H1 (cell line): ENCODE data around the gene DCTPP1. TPM values are rescaled to one million over a fixed set of nuclear protein-coding genes. Genes with fewer than 3 reads are reported as not detected.
A peak's percentile ranks its signal among the peaks of the same experiment; 100 is the strongest.

Source experiments
- CEBPB ChIP-seq: IDR thresholded peaks from 2 replicates; pipeline ENCODE4 v1.6.1; 2012; ENCODE audit warnings: low read depth, low read length
- CHD7 ChIP-seq: fragments of 300-600 bp; sonication (generic); IDR thresholded peaks from 2 replicates; pipeline ENCODE4 v1.7.1; 2012; ENCODE audit warnings: low read length, moderate library complexity, mild to moderate bottlenecking, inconsistent platforms; ENCODE audit not compliant: insufficient replicate concordance
- CTCF ChIP-seq, 3 experiments: IDR thresholded peaks; 1 replicate in 2 of 3; 2 replicates in 1 of 3; pipeline versions ENCODE4 v1.5.1 to v1.6.1; 2011; ENCODE audit warnings: low read length in 3 of 3, mild to moderate bottlenecking in 3 of 3, inconsistent platforms in 2 of 3, low read depth in 1 of 3, moderate library complexity in 1 of 3; ENCODE audit not compliant: insufficient read depth in 1 of 3; ENCODE audit errors: control extremely low read depth in 1 of 3
- GABPA ChIP-seq: IDR thresholded peaks from 2 replicates; pipeline ENCODE4 v1.6.1; 2011; ENCODE audit warnings: mild to moderate bottlenecking, low read length, moderate library complexity, borderline replicate concordance; ENCODE audit not compliant: insufficient read depth
- KDM5A ChIP-seq: fragments of 200-600 bp; IDR thresholded peaks from 2 replicates; pipeline ENCODE4 v1.7.1; 2012; ENCODE audit warnings: mild to moderate bottlenecking, low read length, inconsistent platforms, mixed read lengths
- RBBP5 ChIP-seq: IDR thresholded peaks from 2 replicates; pipeline ENCODE4 v1.7.1; 2012; ENCODE audit warnings: low read depth, mild to moderate bottlenecking, inconsistent platforms, low read length, moderate library complexity, borderline replicate concordance
- TAF1 ChIP-seq: IDR thresholded peaks from 2 replicates; pipeline ENCODE4 v1.6.1; 2011; ENCODE audit warnings: mild to moderate bottlenecking, low read depth, low read length
- polyA plus RNA-seq, 7 experiments: library from polyadenylated mRNA; depleted of rRNA in 3 of 7; stranded (reverse) in 5 of 7; unstranded in 2 of 7; fragments of >200 nt in 5 of 7; fragments of 200-250 nt in 2 of 7; gene quantifications; 1 replicate in 5 of 7; 2 replicates in 1 of 7; 4 replicates in 1 of 7; pipeline versions ENCODE4 v1.2.1 to v1.2.3, GENCODE V29; 2011 to 2013; ENCODE audit warnings: missing spikeins in 2 of 7, mixed read lengths in 2 of 7
- total RNA-seq: library from RNA; stranded (reverse); fragmentation: NEBNext Ultra II Directional; extraction: Animal tissue kit (Norgen Biotek cat#: 25700); gene quantifications from 2 replicates; pipeline ENCODE4 v1.2.1, GENCODE V29; 2021

Gene DCTPP1
- total and polyA plus RNA-seq, 2 of the 8 experiments (the other 6 are each of a cell fraction or from before 2014, with no cell fraction given) = 94.5 to 103 TPM

- TF ChIP-seq CHD7 = no peak
- no peak; the same call in 1 of the 2 replicates for TF ChIP-seq TAF1
- TF ChIP-seq CTCF (IDR thresholded peaks at IDR 0.05; ENCODE audit: control extremely low read depth in 1 of 3, insufficient read depth in 1 of 3, low read depth in 1 of 3, low read length in 3 of 3) = peak; percentile 21 to 37 (median 29); a peak in 2 of 4 replicates
- no peak for TF ChIP-seq CEBPB
- TF ChIP-seq RBBP5 = peak; percentile 82; the same call in 1 of the 2 replicates
- no peak; the same call in 1 of the 2 replicates for TF ChIP-seq GABPA
- no peak for TF ChIP-seq KDM5A
Measured at GRCh38 chr16:30417529-30418349, 12.1 kb downstream of the DCTPP1 start (continued).
